ENCODE data around the gene MAN1C1.

DNA sequence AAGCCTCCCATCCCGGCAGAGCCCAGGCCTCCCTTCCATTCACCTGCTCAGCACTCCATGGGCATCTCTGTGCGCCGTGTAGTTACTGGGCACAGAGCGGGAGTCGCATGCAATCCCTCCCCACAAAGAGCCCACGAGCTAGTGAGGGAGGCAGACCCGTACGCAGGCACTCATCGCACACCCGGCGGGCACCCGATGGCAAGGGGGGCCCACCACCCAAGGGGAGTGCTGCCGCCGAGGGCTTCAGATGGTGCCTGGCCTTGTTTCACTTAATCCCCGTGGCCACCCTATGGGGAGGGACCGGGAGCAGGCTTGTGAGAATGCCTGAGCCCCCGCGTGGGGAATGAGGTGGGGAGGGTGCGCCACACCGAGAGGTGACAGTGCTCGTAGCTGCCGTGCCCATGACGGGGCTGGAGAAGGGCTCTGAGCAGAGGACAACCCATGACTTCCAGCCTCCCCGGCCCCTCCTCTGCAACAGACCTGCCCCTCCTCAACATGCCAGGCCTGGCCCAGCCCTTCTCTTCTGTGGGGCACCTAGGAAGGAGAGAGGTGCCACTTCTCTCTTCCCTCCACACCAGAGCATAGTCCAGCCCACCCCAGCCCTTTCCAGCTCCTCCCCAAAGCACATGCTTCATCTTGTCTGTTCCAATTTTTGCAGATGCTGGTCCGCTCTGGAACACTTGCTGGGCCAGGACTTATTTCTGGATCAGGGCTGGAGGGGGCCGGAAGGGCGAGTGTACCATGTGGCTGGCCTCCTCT is 153.2 kb downstream of the MAN1C1 start:
- TF ChIP-seq EZH2phosphoT487 (IDR thresholded peaks at IDR 0.05; ENCODE audit: low read depth) = no peak
- TF ChIP-seq, protein P1, sequence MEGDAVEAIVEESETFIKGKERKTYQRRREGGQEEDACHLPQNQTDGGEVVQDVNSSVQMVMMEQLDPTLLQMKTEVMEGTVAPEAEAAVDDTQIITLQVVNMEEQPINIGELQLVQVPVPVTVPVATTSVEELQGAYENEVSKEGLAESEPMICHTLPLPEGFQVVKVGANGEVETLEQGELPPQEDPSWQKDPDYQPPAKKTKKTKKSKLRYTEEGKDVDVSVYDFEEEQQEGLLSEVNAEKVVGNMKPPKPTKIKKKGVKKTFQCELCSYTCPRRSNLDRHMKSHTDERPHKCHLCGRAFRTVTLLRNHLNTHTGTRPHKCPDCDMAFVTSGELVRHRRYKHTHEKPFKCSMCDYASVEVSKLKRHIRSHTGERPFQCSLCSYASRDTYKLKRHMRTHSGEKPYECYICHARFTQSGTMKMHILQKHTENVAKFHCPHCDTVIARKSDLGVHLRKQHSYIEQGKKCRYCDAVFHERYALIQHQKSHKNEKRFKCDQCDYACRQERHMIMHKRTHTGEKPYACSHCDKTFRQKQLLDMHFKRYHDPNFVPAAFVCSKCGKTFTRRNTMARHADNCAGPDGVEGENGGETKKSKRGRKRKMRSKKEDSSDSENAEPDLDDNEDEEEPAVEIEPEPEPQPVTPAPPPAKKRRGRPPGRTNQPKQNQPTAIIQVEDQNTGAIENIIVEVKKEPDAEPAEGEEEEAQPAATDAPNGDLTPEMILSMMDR (IDR thresholded peaks at IDR 0.05; ENCODE audit: low read depth, low read length) = no peak

All from OCI-LY3 (cell line).